H9 (cell line): ENCODE measurements around the gene DNAAF3. TPM values are rescaled to one million over a fixed set of nuclear protein-coding genes. Genes with fewer than 3 reads are reported as not detected.

Experiments used
- DNase-seq: peaks from one replicate; pipeline ENCODE4 v3.0.0-alpha.2; 2017
- H2AFZ ChIP-seq: one replicate; pipeline ENCODE4 v1.6.1; 2013; ENCODE audit warnings: mild to moderate bottlenecking, low read length, control low read depth, moderate library complexity
- H2AK5ac ChIP-seq: 2 replicates; pipeline ENCODE4 v1.6.1; 2013; ENCODE audit warnings: low read length, control low read depth, mixed read lengths; ENCODE audit not compliant: insufficient read length
- H2BK120ac ChIP-seq: one replicate; pipeline ENCODE4 v1.6.1; 2013; ENCODE audit warnings: low read depth, mild to moderate bottlenecking, low read length, control low read depth, inconsistent platforms; ENCODE audit not compliant: poor library complexity, severe bottlenecking
- H2BK12ac ChIP-seq: 2 replicates; pipeline ENCODE4 v1.6.1; 2013; ENCODE audit warnings: low read length, control low read depth, mixed read lengths, low read depth; ENCODE audit not compliant: insufficient read length
- H2BK15ac ChIP-seq: 2 replicates; pipeline ENCODE4 v1.6.1; 2013; ENCODE audit warnings: low read depth, low read length, control low read depth
- H2BK20ac ChIP-seq: one replicate; pipeline ENCODE4 v1.6.1; 2013; ENCODE audit warnings: low read depth, mild to moderate bottlenecking, low read length, control low read depth, inconsistent platforms; ENCODE audit not compliant: poor library complexity, severe bottlenecking
- H2BK5ac ChIP-seq: 2 replicates; pipeline ENCODE4 v1.6.1; 2013; ENCODE audit warnings: low read length, control low read depth, mixed read lengths; ENCODE audit not compliant: insufficient read length
- H3K14ac ChIP-seq: 2 replicates; pipeline ENCODE4 v1.6.1; 2013; ENCODE audit warnings: low read length, control low read depth; ENCODE audit not compliant: insufficient read depth
- H3K18ac ChIP-seq: 2 replicates; pipeline ENCODE4 v1.6.1; 2013; ENCODE audit warnings: low read depth, mild to moderate bottlenecking, mixed read lengths, low read length, control low read depth; ENCODE audit not compliant: insufficient read length
- H3K23ac ChIP-seq: 2 replicates; pipeline ENCODE4 v1.6.1; 2013; ENCODE audit warnings: low read length, control low read depth, mixed read lengths, low read depth; ENCODE audit not compliant: insufficient read length
- H3K23me2 ChIP-seq: 2 replicates; pipeline ENCODE4 v1.6.1; 2013; ENCODE audit warnings: low read depth, mild to moderate bottlenecking, mixed read lengths, low read length, control low read depth; ENCODE audit not compliant: insufficient read length, poor library complexity, severe bottlenecking
- H3K27ac ChIP-seq: 2 replicates; pipeline ENCODE4 v1.5.1; 2013; ENCODE audit warnings: low read length, control low read depth, mixed read lengths, low read depth; ENCODE audit not compliant: insufficient read length
- H3K27me3 ChIP-seq: 2 replicates; pipeline ENCODE4 v1.6.1; 2013; ENCODE audit warnings: low read length, control low read depth, inconsistent platforms; ENCODE audit not compliant: insufficient read depth
- H3K4ac ChIP-seq: 2 replicates; pipeline ENCODE4 v1.6.1; 2013; ENCODE audit warnings: low read depth, mild to moderate bottlenecking, control low read depth, inconsistent platforms, low read length, moderate library complexity
- H3K4me1 ChIP-seq: 2 replicates; pipeline ENCODE4 v1.6.1; 2013; ENCODE audit warnings: low read length, control low read depth, inconsistent platforms; ENCODE audit not compliant: insufficient read depth
- H3K4me2 ChIP-seq: 2 replicates; pipeline ENCODE4 v1.6.1; 2013; ENCODE audit warnings: low read length, control low read depth, mixed read lengths; ENCODE audit not compliant: insufficient read length, insufficient read depth
- H3K56ac ChIP-seq: 2 replicates; pipeline ENCODE4 v1.6.1; 2013; ENCODE audit warnings: low read depth, mild to moderate bottlenecking, mixed read lengths, low read length, control low read depth; ENCODE audit not compliant: insufficient read length
- H3K79me1 ChIP-seq: 2 replicates; pipeline ENCODE4 v1.6.1; 2013; ENCODE audit warnings: low read depth, mild to moderate bottlenecking, moderate library complexity, low read length, control low read depth, inconsistent platforms; ENCODE audit not compliant: insufficient read depth, poor library complexity, severe bottlenecking
- H3K79me2 ChIP-seq: 2 replicates; pipeline ENCODE4 v1.6.1; 2013; ENCODE audit warnings: low read length, control low read depth, inconsistent platforms; ENCODE audit not compliant: insufficient read depth
- H3K9ac ChIP-seq: 2 replicates; pipeline ENCODE4 v1.6.1; 2013; ENCODE audit warnings: low read length, control low read depth, mixed read lengths; ENCODE audit not compliant: insufficient read length; ENCODE audit errors: extremely low read depth
- H3K9me3 ChIP-seq: one replicate; pipeline ENCODE4 v1.6.1; 2013; ENCODE audit warnings: low read depth, low read length, inconsistent platforms; ENCODE audit not compliant: control insufficient read depth
- H3T11ph ChIP-seq: one replicate; pipeline ENCODE4 v1.6.1; 2013; ENCODE audit warnings: mild to moderate bottlenecking, low read length, control low read depth, inconsistent platforms
- H4K20me1 ChIP-seq: one replicate; pipeline ENCODE4 v1.6.1; 2013; ENCODE audit not compliant: control insufficient read depth, insufficient read length, insufficient read depth
- H4K5ac ChIP-seq: 2 replicates; pipeline ENCODE4 v1.6.1; 2013; ENCODE audit warnings: low read depth, mild to moderate bottlenecking, mixed read lengths, low read length, control low read depth; ENCODE audit not compliant: insufficient read length
- H4K8ac ChIP-seq: replicated peaks from 2 replicates; pipeline ENCODE4 v1.6.1; 2013; ENCODE audit warnings: low read length, control low read depth, mixed read lengths, low read depth; ENCODE audit not compliant: insufficient read length
- H4K91ac ChIP-seq: 2 replicates; pipeline ENCODE4 v1.6.1; 2013; ENCODE audit warnings: low read depth, mild to moderate bottlenecking, moderate library complexity, mixed read lengths, low read length, control low read depth; ENCODE audit not compliant: insufficient read length
- H3K27ac Mint-ChIP-seq, 3 experiments: 2 replicates in 2 of 3; 3 replicates in 1 of 3; pipeline ENCODE4 v1.8.0; 2020 to 2021; ENCODE audit warnings: mixed read lengths in 3 of 3, mild to moderate bottlenecking in 1 of 3, moderate library complexity in 1 of 3
- H3K27me3 Mint-ChIP-seq: 2 replicates; pipeline ENCODE4 v1.8.0; 2021; ENCODE audit warnings: low read depth, mild to moderate bottlenecking, moderate library complexity, mixed read lengths
- H3K36me3 Mint-ChIP-seq, 3 experiments: 2 replicates in 2 of 3; 3 replicates in 1 of 3; pipeline ENCODE4 v1.8.0; 2020 to 2021; ENCODE audit warnings: low read depth in 3 of 3, mixed read lengths in 3 of 3; ENCODE audit not compliant: insufficient read depth in 1 of 3
- H3K4me1 Mint-ChIP-seq, 2 experiments: 2 replicates each; pipeline ENCODE4 v1.8.0; 2020; ENCODE audit warnings: mixed read lengths in 2 of 2
- H3K4me3 Mint-ChIP-seq, 2 experiments: 2 replicates in 1 of 2; 3 replicates in 1 of 2; pipeline ENCODE4 v1.8.0; 2020 to 2021; ENCODE audit warnings: mild to moderate bottlenecking in 2 of 2, mixed read lengths in 2 of 2, moderate library complexity in 1 of 2
- H3K9me3 Mint-ChIP-seq, 2 experiments: 2 replicates in 1 of 2; 3 replicates in 1 of 2; pipeline ENCODE4 v1.8.0; 2020; ENCODE audit warnings: mild to moderate bottlenecking in 2 of 2, mixed read lengths in 2 of 2, moderate library complexity in 1 of 2
- WGBS: extraction: QIAGEN DNeasy Blood & Tissue Kit; methylation state at CpG from one replicate; pipeline ENCODE4 v1.1.7; 2013; ENCODE audit warnings: missing lambda C conversion rate, low lambda C conversion rate, mixed read lengths; ENCODE audit not compliant: insufficient read length; ENCODE audit errors: extremely low coverage; 5-methylcytosine and 5-hydroxymethylcytosine counted together
- total RNA-seq: library from RNA; stranded (reverse); gene quantifications from 2 replicates; pipeline ENCODE4 v1.2.1, GENCODE V29; 2021
- TF ChIP-seq, protein P1 (sequence below): fragments of 200-600 bp; sonication (generic); conservative IDR thresholded peaks from 3 replicates; pipeline ENCODE4 v1.8.0; 2021; ENCODE audit warnings: antibody characterized with exemption, mild to moderate bottlenecking

DNAAF3 gene
- total RNA-seq, 1 experiment from 2014 or later = 4.6 TPM

DNA sequence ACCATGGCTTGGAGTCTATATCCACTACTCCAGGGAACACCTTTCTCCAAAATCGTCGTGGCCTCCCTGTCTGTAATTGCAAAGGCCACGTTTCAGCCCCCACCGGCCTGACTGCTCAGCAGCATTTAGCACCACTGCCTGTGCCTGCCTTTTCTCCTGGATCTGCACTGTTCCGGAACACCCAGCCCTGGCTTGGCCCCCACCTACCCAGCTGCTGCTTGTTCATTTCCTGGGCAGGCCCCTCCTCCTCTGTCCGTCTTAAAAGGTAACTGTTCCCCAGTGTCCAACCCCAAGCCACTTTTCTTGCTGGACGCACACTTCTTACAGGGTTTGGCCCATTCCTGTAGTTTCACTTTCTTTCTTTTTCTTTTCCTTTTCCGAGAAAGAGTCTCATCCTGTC, 22.2 kb upstream of the DNAAF3 start:
- no CpG with 5 or more reads among the region's 8 CpGs for WGBS
- Histone ChIP-seq H3K23ac (no peak overlapping the region), H2BK20ac (no peak overlapping the region), H2BK12ac (no peak overlapping the region), H4K5ac (no peak overlapping the region), H3K79me2 (no peaks in the 10 kb centered on the region), H3K4me2 (no peak overlapping the region), H3T11ph (no peak overlapping the region), H2AK5ac (no peak overlapping the region), H3K18ac (no peak overlapping the region), H3K56ac (no peak overlapping the region), H3K23me2 (no peaks in the 10 kb centered on the region), H3K4ac (no peak overlapping the region), H3K27ac (no peak overlapping the region), H2BK5ac (no peak overlapping the region), H3K9ac (no peak overlapping the region), H3K9me3 (no peaks in the 10 kb centered on the region), H2BK15ac (no peak overlapping the region), H4K8ac (no peak overlapping the region), H2BK120ac (no peak overlapping the region), H2AFZ (no peak overlapping the region), H3K4me1 (no peaks in the 10 kb centered on the region), H4K20me1 (no peaks in the 10 kb centered on the region), H3K79me1 (no peaks in the 10 kb centered on the region), H3K14ac (no peak overlapping the region), H4K91ac (no peak overlapping the region), H3K27me3 (no peaks in the 10 kb centered on the region)
- H3K36me3 Mint-ChIP-seq = no peaks in the 10 kb centered on the region
- DNase-seq = no peak
- peaks cover 0 to 4% of the 10 kb centered on the region in 2 experiments; a peak in 1 of 4 replicates for H3K4me1 Mint-ChIP-seq
- no peak overlapping the region for H3K27ac Mint-ChIP-seq
- no peak overlapping the region for H3K4me3 Mint-ChIP-seq
- H3K9me3 Mint-ChIP-seq = no peaks in the 10 kb centered on the region; a peak in 1 of 5 replicates
- TF ChIP-seq, protein P1, sequence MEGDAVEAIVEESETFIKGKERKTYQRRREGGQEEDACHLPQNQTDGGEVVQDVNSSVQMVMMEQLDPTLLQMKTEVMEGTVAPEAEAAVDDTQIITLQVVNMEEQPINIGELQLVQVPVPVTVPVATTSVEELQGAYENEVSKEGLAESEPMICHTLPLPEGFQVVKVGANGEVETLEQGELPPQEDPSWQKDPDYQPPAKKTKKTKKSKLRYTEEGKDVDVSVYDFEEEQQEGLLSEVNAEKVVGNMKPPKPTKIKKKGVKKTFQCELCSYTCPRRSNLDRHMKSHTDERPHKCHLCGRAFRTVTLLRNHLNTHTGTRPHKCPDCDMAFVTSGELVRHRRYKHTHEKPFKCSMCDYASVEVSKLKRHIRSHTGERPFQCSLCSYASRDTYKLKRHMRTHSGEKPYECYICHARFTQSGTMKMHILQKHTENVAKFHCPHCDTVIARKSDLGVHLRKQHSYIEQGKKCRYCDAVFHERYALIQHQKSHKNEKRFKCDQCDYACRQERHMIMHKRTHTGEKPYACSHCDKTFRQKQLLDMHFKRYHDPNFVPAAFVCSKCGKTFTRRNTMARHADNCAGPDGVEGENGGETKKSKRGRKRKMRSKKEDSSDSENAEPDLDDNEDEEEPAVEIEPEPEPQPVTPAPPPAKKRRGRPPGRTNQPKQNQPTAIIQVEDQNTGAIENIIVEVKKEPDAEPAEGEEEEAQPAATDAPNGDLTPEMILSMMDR = no peak
- H3K27me3 Mint-ChIP-seq = peaks cover 48% of the 10 kb centered on the region
